ENCODE data around the gene OTP.
"Not testable (repeated sequence)": the region's sequence is repeated elsewhere in the genome, so short reads cannot be mapped to it uniquely, and the experiment has no call there.

The OTP gene

DNA sequence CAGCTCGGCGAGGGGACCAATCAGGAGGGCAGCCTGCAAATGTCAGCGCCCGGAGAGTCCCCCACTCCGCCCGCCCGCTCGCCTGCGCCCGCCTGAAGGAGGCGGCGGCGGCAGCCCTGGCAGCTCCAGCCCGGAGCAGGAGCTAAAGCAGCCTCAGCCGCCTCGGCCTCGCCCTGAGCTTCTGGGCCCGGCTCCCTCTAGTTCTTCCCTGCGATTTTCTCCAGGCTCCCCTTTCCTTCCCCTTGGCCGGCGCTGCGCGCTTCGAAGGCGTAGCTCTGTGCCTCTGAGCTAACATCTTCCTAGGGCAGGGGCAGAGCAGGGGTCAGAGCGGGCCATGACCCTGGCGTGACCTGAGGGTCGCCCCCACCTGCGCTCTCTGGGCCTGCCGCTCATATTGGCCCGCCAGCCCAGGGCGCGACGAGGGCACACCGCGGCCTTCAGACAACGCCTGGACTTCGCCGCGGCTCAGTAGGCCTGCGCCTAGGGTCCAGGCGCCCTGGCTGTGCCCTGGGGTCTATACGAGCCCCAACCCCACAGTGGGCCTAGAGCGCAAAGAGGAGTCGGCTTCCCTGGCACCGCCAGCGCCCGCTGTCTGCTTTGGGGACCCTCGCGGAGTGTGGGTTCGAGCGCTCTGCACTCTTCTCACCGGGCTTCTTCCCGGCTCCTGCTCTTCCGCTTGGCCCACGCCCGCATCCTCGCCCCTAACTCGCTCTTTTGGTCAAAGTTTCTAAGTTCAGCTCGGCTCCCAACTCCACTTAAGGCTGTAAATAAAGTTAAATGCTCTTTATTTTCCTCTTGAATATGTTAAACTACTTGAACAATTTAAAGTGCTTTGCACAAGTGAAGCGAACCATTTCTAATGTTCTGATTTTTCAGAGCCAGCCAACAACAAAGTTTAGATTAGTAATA lies 504 bp upstream of the OTP start:
- DNase-seq = no peak

DNA sequence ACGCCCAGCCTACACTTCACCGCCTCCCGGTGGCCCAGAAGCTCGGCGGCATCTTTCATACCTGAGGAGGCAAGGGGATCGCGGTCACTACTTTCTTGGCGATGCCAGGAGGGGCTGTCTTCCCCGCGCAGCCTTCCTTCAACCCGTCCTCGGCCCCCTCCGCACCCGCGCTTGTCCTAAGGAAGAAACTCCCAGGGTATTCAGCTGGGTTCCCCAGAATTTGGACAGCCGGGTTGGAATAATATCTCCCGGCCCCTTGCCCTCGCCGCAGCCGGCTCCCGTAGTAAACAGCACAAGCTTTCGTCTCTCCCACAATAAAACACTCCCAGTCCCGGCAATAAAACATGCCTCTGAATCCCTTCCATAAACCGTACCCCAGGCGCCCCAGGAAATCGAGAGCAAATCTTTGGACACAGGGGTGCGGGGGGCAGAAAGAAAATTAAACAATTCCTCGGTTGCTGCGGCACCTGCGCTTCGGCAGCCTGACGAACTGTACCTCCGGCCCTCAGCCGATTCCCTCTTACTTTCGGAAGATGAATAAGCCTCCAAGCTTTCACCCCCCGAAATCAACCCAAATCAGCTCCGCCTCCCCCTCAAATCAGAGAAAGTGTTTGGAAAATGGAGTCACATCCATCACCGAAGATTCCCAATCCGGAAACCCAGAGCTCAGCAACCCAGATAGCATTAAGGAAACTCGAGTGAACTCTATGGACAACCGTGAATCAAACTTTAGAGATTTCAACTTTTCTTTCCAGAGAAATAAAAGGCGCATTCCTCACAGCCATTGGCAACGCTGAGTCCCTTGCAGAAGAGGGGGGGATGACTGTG lies 1.1 kb downstream of the OTP start:
- DNase-seq = no peak

DNA sequence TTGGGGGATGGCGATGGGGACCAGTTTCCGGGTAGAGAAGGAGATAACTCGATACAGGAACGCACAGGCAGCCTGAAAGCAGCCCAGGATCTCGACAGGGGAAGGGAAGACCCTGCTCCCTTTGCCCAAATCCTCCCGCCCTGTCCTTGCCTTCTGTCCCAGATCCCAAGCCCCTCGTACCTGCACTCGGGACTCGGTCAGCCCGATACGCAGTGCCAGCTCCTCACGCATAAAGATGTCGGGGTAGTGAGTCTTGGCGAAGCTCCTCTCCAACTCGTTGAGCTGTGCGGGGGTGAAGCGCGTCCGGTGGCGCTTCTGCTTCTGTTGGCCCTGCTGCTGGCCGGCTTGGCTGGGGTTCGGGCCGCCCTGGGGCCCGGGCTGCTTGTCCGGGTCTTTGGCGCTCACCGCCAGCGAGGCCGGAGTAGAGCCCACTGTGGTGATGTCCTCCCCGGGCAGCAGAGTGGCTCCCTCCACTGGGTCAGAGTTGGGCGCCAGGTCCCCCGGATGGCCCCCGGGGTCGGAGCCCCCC lies 1.8 kb downstream of the OTP start:
- DNase-seq = no peak

DNA sequence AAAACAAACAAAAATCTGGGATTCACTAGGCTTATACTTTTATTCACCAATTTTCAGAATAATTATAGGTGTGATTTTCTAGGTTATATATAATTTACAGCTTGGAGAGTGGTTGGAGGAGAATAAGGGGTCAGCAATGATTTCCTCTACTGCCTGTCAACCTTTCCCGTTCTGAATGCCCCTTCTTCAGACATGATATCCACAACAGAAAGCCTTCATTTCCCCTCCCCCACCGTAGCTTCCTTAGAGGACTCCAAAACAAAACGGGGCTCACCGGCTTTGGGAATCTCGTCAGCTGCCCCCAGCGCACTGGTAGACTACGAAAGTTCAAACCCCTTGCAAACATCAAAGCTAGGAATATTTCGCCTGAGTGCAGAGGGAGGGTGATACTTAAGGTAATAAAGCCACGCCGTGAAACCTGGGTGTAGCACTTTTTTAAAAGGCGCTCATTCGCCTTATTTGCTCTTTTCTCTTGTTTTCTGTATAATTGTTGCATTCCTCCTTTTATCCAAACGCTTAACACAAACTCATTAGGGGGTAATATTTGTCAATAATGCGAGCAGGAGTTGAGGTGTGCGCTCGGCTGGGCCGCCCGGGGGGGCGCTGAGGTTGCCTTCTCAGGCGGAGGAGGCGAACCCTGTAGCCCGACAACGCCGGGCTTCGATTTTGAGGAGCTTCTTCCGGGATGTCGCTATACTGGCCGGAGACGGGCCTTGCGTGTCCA lies 2.4 kb downstream of the OTP start:
- DNase-seq = no peak

DNA sequence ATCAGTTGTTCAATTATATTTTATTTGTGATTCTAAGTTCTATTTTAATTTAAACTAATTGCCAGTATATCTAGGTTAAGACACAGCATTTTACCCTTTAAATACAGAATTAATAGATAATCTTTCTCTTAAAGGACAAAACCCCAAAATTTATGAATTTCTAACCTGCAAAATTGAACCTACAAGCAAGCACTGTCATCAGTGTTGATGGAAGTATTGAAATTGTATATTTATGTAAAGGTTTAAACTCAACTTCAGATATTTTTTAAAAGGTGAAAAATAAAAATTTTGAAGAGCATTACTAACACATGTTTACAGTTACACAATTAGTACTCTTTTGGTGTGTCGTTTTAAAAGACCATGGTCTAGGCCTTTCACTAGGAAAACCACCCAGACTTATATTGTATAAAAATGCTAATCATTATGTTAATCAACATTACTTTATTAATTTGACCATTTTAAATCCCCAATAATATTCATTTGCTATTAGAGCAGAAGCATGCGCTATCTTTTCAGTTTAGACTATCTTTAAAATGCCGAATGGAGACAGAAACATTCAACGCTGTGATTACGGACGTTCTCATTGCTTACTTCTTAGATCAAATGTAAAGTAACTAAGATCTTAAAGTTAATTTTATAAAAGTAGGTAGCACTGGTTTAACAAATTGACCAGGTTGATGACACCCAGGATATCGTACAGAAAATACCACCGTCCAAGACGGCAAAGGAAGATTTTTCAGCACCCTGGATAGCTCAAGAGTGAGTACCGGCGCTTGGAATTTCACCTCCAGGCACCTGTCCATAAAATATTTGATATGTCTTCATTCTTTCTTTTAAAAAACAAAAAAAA lies 3.2 kb downstream of the OTP start:
- DNase-seq = no peak

DNA sequence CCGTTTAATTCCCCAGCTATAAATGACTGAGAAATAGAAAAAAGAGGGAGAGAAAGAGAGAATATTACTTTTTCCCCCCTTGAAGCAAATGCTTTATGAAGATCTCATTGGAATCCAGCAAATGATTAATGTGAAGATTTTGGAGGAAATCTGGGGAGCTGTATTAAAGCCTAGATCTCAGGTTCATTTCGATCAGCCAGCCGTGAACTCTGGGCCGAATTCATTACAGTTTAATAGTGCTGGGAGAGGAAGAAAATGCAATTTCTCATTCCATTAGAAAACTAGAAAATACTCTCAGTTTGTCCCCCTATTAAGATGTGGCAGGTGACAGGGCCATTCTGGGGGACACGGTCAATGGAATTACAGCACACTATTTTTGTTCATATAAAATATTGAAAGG lies 4.8 kb downstream of the OTP start:
- no peak for DNase-seq

DNA sequence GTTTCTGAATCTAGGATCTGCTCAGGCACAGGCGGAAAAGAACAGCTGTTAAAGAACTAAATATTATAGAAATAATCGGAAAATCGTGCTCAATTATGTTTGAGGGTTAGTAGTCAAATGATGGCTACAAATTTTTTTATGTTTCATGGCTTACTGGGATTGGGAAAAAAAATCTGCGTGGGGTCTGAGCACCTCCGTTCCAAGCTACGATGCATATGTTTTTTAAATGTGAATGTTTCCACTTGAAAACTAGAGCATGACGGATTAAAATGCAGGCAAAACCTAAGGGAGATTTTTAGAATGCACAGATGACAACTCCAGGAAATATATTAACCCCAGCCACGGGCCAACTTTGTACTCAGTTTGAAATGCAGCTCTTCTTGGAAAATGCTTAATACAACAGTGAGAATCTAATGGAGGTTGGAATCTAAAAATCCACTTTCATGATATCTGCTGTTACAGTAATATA lies 5.3 kb downstream of the OTP start:
- no peak for DNase-seq

DNA sequence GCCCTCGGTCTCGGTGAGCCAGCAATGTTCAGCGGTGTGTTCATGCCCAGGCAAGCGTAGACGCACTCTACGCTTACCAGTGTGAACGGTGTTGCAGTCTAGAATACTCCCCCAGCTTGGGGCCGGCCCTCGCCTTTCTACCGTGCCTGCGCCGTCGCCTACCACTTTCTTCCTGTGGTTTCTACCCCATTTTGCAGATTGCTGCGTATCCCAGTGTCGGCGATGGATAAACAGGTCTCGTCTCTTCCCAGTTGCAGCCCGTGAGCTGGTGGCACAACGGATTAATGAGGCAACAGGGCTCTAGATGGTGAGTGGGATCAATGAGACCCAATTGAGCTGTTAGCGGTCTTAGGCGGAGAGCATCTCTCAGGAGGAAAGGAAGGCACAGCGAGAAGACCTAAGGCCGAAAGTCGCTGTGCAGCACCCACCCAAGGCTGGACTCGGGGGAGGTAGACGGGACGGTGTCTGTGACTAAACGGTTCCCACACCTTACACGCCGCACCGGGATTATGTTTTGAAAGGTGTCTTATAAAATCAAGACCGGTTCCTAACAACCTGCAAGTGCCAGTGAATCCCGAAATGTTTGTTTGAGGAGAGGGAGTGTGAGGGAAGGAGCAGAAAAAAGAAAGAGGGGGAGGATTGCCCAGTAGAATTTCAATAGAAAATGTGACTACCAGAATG lies 5.8 kb downstream of the OTP start:
- DNase-seq = no peak

DNA sequence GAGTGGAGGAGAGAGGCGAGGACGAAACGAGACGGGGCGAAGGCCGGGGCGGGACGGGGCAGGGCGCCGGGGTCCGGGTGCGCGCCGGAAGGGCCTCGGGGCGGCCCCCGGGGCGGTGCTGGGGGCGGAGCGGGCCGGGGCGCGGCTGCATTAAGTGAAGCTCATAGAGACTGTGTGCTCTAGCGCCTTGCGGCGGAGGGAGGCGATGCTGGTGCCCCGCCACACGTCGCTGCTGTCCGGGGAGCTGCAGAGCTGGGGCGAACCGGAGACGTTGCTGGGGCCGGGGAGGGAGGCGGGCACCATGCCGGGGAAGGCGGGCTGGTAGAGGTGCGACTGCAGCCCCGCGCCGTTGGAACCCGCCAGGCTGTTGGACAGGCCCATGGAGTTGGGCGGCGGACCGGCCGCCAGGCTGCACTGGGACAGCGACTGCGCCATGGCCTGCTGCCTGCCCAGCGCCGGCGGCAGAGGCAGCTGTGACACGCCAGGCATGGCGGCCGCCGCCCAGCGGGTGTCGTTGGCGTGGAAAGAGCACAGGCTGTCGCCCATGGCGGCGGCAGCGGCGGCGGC lies 8.3 kb downstream of the OTP start:
- peak; percentile 56 for DNase-seq

DNA sequence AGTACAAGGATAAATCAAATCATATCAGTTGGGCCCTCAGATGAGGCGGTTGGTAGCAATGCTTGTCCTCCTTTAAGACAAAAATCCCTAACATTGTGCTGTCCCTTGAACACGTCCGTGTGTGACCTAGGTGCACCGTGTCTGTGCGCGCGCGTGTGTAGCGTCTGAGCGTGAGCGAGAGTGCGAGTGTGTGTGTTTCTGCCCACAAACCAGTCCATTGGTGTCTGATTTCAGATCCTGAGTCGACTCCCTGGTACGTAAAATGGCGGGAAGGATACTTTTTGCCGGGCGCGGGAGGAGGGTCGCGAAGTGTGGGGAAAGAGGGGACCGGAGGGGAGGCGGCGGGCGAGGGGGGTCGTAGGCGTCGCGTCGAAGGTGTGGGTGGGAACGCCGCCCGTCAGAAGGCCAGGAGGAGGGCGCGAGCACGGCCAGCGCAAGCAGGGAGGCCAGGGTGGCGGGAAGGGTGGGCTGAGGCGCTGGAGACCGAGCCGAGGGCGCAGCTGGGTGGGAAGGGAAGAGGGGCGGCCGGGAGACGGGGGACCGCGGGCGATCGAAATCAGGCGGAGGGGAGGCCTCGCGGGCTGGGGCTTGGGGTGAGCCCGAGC lies 8.9 kb downstream of the OTP start:
- DNase-seq = peak; percentile 30

DNA sequence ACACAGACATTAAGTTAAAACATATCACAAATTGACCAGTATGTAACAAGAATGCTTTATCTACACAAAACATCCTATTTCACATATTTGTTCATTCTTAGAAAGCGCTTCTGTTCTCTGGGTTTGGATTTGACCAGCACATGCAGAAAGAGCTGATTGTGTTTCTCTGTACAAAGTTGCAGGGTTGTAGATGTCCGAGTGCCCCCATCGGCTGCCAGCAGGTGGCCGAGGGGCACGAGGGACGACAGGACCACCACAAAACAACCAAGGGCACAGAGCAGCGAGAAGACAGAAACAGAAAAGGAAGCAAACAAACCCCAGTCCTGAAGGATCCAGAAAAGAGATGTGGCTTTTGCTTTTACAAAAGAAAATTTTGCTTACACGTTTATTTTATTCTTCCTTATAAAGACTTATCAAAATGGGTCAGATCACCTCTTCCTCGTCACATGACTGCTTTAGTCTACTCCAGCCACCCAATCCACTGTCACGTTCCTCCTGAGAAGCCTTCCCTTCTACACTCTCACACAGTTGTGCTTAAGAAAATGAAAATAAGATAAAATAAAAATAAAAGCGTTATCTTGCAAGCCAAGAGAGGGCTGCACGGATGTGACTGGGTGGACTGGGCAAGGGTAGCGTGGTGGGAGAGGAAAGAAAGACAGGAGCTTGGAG lies 9.5 kb downstream of the OTP start:
- DNase-seq = no peak

DNA sequence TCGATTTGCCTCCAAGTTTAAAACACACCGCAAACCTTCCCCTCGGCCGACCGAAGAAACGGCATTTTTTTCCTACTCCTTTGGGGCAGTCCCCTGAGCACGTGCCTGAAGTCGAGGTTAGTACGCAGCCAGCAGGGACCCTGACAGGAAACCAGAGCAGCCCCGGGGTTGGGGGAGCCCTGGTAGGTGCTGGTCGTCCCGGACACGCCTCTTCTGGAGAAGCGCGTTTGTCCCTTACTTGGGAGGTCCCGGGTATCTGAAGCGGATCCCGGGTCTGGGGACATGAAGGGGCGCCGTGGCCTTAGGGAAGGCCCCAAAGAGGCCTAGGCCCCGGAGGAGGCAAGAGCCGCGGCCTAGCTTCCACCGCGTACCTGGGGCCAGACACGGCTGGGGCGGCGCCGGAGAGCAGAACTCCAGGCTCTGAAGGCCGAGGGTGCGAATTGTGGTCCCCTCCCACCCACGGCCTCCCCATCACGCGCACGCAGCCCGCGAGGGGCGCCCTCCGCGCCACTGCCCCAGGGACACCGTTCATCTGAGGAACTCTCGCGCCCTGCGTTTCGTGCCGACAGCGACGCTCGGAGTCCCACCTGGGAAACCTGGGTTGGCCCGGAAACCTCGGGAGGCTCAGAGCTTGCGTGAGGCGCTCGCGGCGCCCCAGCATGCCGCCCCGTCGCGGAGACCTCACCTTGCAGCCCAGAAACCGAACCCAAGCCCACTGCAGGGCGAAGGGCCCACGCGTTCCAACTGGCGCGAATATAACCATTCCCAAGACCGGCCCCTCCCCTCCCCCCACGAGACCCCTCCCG lies 10.4 kb downstream of the OTP start:
- DNase-seq = no peak

DNA sequence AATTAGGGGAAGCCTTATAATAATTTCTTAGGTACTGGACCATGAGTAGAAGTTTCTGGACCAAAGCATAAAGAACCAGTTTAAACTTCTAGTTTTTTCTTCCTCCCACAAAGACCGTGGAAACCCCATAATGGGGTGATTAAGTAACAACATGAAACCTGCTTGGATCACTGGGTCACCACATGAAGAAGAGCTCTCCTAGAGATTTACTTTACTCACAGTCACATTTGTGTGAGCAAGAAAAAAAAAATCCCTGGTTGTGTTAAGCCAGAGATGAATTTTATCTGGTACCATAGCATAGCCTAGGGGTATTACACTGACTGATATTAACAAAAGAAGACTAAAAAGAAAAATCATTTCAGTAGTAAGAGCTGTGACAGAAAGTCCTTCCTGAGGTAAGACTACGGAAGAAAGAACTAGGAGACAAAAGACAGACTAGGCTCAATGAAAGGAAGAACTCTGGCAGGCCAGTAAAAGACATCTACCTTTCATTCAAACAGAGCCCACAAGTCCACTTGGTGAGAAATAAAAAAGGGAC lies 15.2 kb downstream of the OTP start:
- no peak for DNase-seq

DNA sequence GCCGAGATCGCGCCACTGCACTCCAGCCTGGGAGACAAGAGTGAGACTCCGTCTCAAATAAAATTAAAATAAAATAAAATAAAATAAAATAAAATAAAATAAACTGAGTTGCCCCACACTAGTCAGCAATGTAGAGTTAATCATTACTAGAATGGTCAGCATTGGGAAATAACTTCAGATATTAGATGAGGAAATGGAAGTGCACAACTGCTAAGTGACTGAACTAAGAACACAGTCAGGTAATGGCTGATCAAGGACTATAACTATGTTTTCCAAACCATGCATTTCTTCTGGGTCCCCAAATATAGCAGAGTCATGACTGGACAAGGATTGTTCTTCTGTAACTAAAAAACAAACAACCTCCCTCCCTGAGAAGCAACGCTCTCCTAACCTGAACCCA lies 17.1 kb downstream of the OTP start:
- DNase-seq = no peak

DNA sequence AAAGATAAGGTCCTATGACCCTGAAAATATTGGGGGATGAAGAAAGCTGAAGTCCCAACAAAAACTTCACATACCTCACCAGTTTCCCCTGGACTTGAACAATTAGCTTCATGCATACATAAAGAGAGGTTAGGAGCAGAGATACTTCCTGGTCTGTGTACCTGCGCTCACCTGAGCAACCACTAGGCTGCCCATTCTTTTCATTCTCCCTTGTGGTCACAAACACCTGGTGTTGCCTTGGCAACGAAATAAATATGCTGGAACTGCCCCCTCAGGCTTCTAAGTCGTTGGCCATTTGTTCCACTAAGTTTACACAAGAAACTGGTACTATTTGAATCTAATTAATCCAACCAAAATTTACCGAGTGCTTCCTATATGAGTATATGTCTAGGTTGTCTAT lies 18.1 kb downstream of the OTP start:
- DNase-seq = peak; percentile 85

DNA sequence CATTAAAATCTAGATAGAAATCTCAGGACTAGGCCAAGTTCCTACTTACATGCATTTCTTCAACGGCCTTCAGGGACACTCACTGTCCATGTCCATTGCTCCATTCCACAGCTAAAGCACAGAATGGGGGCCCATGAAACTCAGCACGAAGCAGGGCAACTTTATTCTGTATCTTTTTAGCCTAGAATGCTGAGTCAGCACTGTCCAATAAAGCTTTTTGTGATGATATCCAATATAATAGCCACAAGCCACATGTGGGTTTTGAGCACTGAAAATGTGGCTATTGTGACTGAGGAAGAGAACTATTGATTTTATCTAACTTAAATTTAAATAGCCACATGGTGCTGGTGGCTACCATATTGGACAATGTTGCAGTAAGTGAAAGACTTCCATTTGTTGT lies 21.6 kb downstream of the OTP start:
- DNase-seq = no peak

DNA sequence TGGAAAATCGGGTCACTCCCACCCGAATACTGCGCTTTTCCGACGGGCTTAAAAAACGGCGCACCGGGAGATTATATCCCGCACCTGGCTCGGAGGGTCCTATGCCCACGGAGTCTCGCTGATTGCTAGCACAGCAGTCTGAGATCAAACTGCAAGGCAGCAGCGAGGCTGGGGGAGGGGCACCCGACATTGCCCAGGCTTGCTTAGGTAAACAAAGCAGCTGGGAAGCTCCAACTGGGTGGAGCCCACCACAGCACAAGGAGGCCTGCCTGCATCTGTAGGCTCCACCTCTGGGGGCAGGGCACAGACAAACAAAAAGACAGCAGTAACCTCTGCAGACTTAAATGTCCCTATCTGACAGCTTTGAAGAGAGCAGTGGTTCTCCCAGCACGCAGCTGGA lies 29.6 kb downstream of the OTP start:
- DNase-seq = not testable (repeated sequence)

DNA sequence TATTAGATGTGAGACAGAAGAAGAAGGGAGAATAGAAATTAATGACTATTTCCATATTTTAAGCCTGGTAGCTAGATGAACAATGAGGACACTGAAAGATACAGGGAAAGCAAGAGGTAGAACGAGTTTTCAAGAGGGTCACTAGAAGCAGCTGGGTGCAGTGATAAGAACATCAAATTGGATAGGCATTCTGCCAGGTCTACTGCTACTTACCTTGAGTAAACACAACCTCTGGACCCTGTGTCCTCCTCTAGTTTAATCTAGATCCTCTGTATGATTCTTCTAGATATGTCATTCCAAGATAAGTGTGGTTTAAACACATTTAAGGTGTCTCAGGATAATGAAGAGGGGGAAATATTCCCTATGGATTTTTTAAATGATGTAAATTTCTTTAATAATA lies 31.2 kb downstream of the OTP start:
- no peak for DNase-seq

DNA sequence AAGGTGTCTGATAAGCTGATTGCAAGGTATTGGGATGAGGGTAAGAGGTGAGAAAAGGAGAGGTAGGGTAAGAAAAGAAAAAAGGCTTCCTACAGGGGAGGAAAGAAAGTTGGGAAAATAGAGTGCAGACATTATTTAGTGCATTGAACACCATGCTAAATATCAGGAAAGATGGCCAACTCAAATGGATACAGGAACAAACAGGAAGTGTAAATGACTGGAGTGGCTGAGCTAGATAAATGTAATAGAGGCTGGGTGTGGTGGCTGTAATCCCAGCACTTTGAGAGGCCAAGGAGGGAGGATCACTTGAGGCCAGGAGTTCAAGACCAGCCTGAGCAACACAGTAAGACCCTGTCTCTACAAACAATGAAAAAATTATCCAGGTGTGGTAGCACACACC lies 32.2 kb downstream of the OTP start:
- no peak for DNase-seq

All from NCI-H748 treated with DMSO at 0.1 percent for 48 hours (cell line).